ENCODE data around the gene HYI. TPM values are rescaled to one million over a fixed set of nuclear protein-coding genes. Genes with fewer than 3 reads are reported as not detected.

The HYI gene
- total and polyA plus RNA-seq, 2 of the 8 experiments (the other 6 are each of a cell fraction or from before 2014, with no cell fraction given): 14.4 to 17.7 TPM

GRCh38 chr1:43432171-43432860 lies 21.4 kb downstream of the HYI start (continued):
- TF ChIP-seq CHD7 (IDR thresholded peaks at IDR 0.05; ENCODE audit: insufficient replicate concordance, low read length): no peak
